ENCODE results near the gene NUDT19. TPM values are rescaled to one million over a fixed set of nuclear protein-coding genes. Genes with fewer than 3 reads are reported as not detected.
"Not testable (repeated sequence)": the region's sequence is repeated elsewhere in the genome, so short reads cannot be mapped to it uniquely, and the experiment has no call there.

The NUDT19 gene
- total RNA-seq, 1 experiment from 2014 or later, result 6.1 TPM

DNA sequence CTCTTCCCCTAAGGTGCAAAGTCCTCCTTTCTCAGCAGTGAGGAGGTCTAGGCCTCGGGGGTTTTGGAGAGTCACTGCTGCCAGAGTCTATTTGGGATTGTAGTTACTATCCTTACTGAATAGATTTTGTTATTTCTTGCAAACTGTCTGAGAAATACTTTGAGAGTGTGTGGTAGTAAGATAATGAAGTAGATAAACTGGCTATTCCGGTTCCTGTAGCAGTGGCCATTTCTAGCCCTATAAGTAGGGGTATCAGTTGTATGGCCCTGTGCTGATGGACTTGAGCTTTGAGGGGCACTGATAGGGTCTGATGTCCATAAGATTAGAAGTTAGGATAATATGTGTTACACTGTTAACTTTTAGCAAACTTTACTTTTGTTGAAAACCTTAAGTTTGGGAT lies 2.7 kb downstream of the NUDT19 start:
- H3K27me3 ChIP-seq (ENCODE audit: insufficient read depth, low read length); H4K5ac ChIP-seq (ENCODE audit: insufficient read length, low read depth, low read length); H3K9ac ChIP-seq (ENCODE audit: extremely low read depth, insufficient read length, low read length); H2BK12ac ChIP-seq (ENCODE audit: insufficient read length, low read depth, low read length); H3K27ac Mint-ChIP-seq; H2BK5ac ChIP-seq (ENCODE audit: insufficient read length, low read length); H2AK5ac ChIP-seq (ENCODE audit: insufficient read length, low read length); H3T11ph ChIP-seq (ENCODE audit: low read length); H4K8ac ChIP-seq (replicated peaks; ENCODE audit: insufficient read length, low read depth, low read length); H3K23ac ChIP-seq (ENCODE audit: insufficient read length, low read depth, low read length); H2BK20ac ChIP-seq (ENCODE audit: low read depth, low read length, poor library complexity, severe bottlenecking); H3K79me1 ChIP-seq (ENCODE audit: insufficient read depth, low read depth, low read length, poor library complexity, severe bottlenecking); H3K4me2 ChIP-seq (ENCODE audit: insufficient read depth, insufficient read length, low read length); H4K20me1 ChIP-seq (ENCODE audit: control insufficient read depth, insufficient read depth, insufficient read length); H2BK15ac ChIP-seq (ENCODE audit: low read depth, low read length); H3K4me1 ChIP-seq (ENCODE audit: insufficient read depth, low read length); H3K9me3 ChIP-seq (ENCODE audit: control insufficient read depth, low read depth, low read length); H4K91ac ChIP-seq (ENCODE audit: insufficient read length, low read depth, low read length); H3K23me2 ChIP-seq (ENCODE audit: insufficient read length, low read depth, low read length, poor library complexity, severe bottlenecking); H2AFZ ChIP-seq (ENCODE audit: low read length); DNase-seq; H3K56ac ChIP-seq (ENCODE audit: insufficient read length, low read depth, low read length); H3K4ac ChIP-seq (ENCODE audit: low read depth, low read length); H3K4me3 Mint-ChIP-seq; H3K27ac ChIP-seq (ENCODE audit: insufficient read length, low read depth, low read length); H3K18ac ChIP-seq (ENCODE audit: insufficient read length, low read depth, low read length); H3K79me2 ChIP-seq (ENCODE audit: insufficient read depth, low read length); H2BK120ac ChIP-seq (ENCODE audit: low read depth, low read length, poor library complexity, severe bottlenecking); H3K14ac ChIP-seq (ENCODE audit: insufficient read depth, low read length): not testable (repeated sequence)
- peaks cover 13% of the 10 kb centered on the region; the same call in 1 of the 2 replicates for H3K27me3 Mint-ChIP-seq (ENCODE audit: low read depth)
- no CpG with 5 or more reads among the region's 2 CpGs for WGBS (ENCODE audit: extremely low coverage, insufficient read length, low lambda C conversion rate)
- peaks cover 33 to 41% of the 10 kb centered on the region in 2 experiments for H3K4me1 Mint-ChIP-seq
- H3K36me3 Mint-ChIP-seq (ENCODE audit: insufficient read depth in 1 of 3, low read depth in 3 of 3), result peaks cover 1 to 19% (median 13%) of the 10 kb centered on the region in 3 experiments
- peaks cover 5 to 10% of the 10 kb centered on the region in 2 experiments; a peak in 4 of 5 replicates for H3K9me3 Mint-ChIP-seq

DNA sequence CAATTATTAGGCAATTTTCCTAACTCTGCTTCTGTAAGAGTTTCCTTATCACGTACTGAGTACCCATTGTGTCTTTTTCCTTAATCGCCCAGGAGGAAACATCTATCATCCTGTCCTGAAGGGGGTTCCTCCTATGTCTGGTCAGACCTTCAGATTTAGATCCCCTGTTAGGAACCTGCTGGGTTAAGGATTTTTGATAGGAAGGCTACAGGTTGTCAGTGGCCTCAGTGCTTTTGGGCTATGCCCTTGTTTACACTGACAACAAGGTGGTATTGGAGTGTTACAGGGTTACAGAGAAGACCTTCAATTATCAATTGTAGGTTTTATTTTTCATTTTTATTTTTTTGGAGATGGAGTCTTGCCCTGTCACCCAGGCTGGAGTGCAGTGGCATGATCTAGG lies 3.2 kb downstream of the NUDT19 start:
- not testable (repeated sequence) for H3K4ac ChIP-seq (ENCODE audit: low read depth, low read length); H3K79me1 ChIP-seq (ENCODE audit: insufficient read depth, low read depth, low read length, poor library complexity, severe bottlenecking); H4K20me1 ChIP-seq (ENCODE audit: control insufficient read depth, insufficient read depth, insufficient read length); H3K23ac ChIP-seq (ENCODE audit: insufficient read length, low read depth, low read length); H3K27me3 ChIP-seq (ENCODE audit: insufficient read depth, low read length); H4K5ac ChIP-seq (ENCODE audit: insufficient read length, low read depth, low read length); H4K8ac ChIP-seq (replicated peaks; ENCODE audit: insufficient read length, low read depth, low read length); H3T11ph ChIP-seq (ENCODE audit: low read length); H2BK5ac ChIP-seq (ENCODE audit: insufficient read length, low read length); H3K79me2 ChIP-seq (ENCODE audit: insufficient read depth, low read length); H2AFZ ChIP-seq (ENCODE audit: low read length); H3K27ac Mint-ChIP-seq; H3K4me2 ChIP-seq (ENCODE audit: insufficient read depth, insufficient read length, low read length); H3K9ac ChIP-seq (ENCODE audit: extremely low read depth, insufficient read length, low read length); H3K4me3 Mint-ChIP-seq; H2BK120ac ChIP-seq (ENCODE audit: low read depth, low read length, poor library complexity, severe bottlenecking); H3K23me2 ChIP-seq (ENCODE audit: insufficient read length, low read depth, low read length, poor library complexity, severe bottlenecking); H2BK20ac ChIP-seq (ENCODE audit: low read depth, low read length, poor library complexity, severe bottlenecking); DNase-seq; H4K91ac ChIP-seq (ENCODE audit: insufficient read length, low read depth, low read length); H3K4me1 ChIP-seq (ENCODE audit: insufficient read depth, low read length); H3K18ac ChIP-seq (ENCODE audit: insufficient read length, low read depth, low read length); H3K56ac ChIP-seq (ENCODE audit: insufficient read length, low read depth, low read length); H3K9me3 ChIP-seq (ENCODE audit: control insufficient read depth, low read depth, low read length); H2BK15ac ChIP-seq (ENCODE audit: low read depth, low read length); H3K14ac ChIP-seq (ENCODE audit: insufficient read depth, low read length); H3K27ac ChIP-seq (ENCODE audit: insufficient read length, low read depth, low read length); H2BK12ac ChIP-seq (ENCODE audit: insufficient read length, low read depth, low read length); H2AK5ac ChIP-seq (ENCODE audit: insufficient read length, low read length)
- no CpG with 5 or more reads among the region's 2 CpGs for WGBS (ENCODE audit: extremely low coverage, insufficient read length, low lambda C conversion rate)
- Mint-ChIP-seq H3K36me3 (ENCODE audit: insufficient read depth in 1 of 3, low read depth in 3 of 3) (peaks cover 5 to 24% (median 17%) of the 10 kb centered on the region in 3 experiments), H3K27me3 (ENCODE audit: low read depth) (peaks cover 14% of the 10 kb centered on the region), H3K4me1 (peaks cover 33 to 44% of the 10 kb centered on the region in 2 experiments), H3K9me3 (peaks cover 8 to 14% of the 10 kb centered on the region in 2 experiments; a peak in 4 of 5 replicates)
